Liver (tissue), 9 donors: ENCODE data around the gene MOSPD3. TPM values are rescaled to one million over a fixed set of nuclear protein-coding genes. Genes with fewer than 3 reads are reported as not detected.

Experiments
- DNase-seq: peaks from one replicate; pipeline ENCODE4 v3.0.0-alpha.2; 2017; ENCODE audit warnings: low spot score
- H3K27ac ChIP-seq, 2 donors: one replicate each; pipeline ENCODE4 v1.7.0; 2013; ENCODE audit warnings: inconsistent platforms in 2 of 2, low read length in 2 of 2, control low read depth in 1 of 2, low read depth in 1 of 2, mild to moderate bottlenecking in 1 of 2
- H3K27me3 ChIP-seq, 4 donors: one replicate each; pipeline versions ENCODE4 v1.6.1 to v1.7.0; 2013; ENCODE audit warnings: low read length in 3 of 4, inconsistent platforms in 1 of 4, mild to moderate bottlenecking in 1 of 4, moderate library complexity in 1 of 4; ENCODE audit not compliant: control insufficient read depth in 4 of 4, insufficient read depth in 4 of 4
- H3K36me3 ChIP-seq, 4 donors: one replicate each; pipeline versions ENCODE4 v1.6.1 to v1.7.0; 2013; ENCODE audit warnings: low read length in 3 of 4, mild to moderate bottlenecking in 3 of 4, low read depth in 1 of 4, moderate library complexity in 1 of 4; ENCODE audit not compliant: control insufficient read depth in 4 of 4, insufficient read depth in 3 of 4
- H3K4me1 ChIP-seq, 4 donors: one replicate each; pipeline versions ENCODE4 v1.6.1 to v1.7.0; 2013; ENCODE audit warnings: low read length in 3 of 4, mild to moderate bottlenecking in 3 of 4, moderate library complexity in 1 of 4; ENCODE audit not compliant: control insufficient read depth in 4 of 4, insufficient read depth in 4 of 4
- H3K4me3 ChIP-seq, 3 donors: one replicate each; pipeline versions ENCODE4 v1.6.1 to v1.7.0; 2013; ENCODE audit warnings: low read length in 3 of 3, control low read depth in 1 of 3, low read depth in 1 of 3, mild to moderate bottlenecking in 1 of 3
- H3K9ac ChIP-seq, 2 donors: one replicate each; pipeline ENCODE4 v1.7.0; 2013; ENCODE audit warnings: low read length in 2 of 2, mild to moderate bottlenecking in 2 of 2, moderate library complexity in 2 of 2, control low read depth in 1 of 2, low read depth in 1 of 2
- H3K9me3 ChIP-seq, 4 donors: one replicate each; pipeline versions ENCODE4 v1.6.1 to v1.7.0; 2013; ENCODE audit warnings: low read length in 3 of 4; ENCODE audit not compliant: control insufficient read depth in 4 of 4
- ATF3 ChIP-seq: IDR thresholded peaks from 2 replicates; pipeline ENCODE4 v1.6.1; 2016; ENCODE audit warnings: antibody characterized with exemption
- CTCF ChIP-seq: fragments of 150-350 bp; IDR thresholded peaks from 2 replicates; pipeline ENCODE4 v1.5.1; 2017; ENCODE audit warnings: improper control_type of control experiment, low read depth, low read length; ENCODE audit not compliant: missing input control
- EGR1 ChIP-seq, 2 donors: IDR thresholded peaks; 2 replicates each; pipeline ENCODE4 v1.6.1; 2016 to 2018; ENCODE audit warnings: antibody characterized with exemption in 2 of 2, low read depth in 2 of 2
- FOXA1 ChIP-seq: IDR thresholded peaks from 2 replicates; pipeline ENCODE4 v1.6.1; 2016; ENCODE audit warnings: antibody characterized with exemption
- FOXA2 ChIP-seq: IDR thresholded peaks from 2 replicates; pipeline ENCODE4 v1.6.1; 2016; ENCODE audit warnings: antibody characterized with exemption
- GABPA ChIP-seq, 2 donors: IDR thresholded peaks in 1 of 2; conservative IDR thresholded peaks in 1 of 2; 2 replicates each; pipeline ENCODE4 v1.6.1; 2016; ENCODE audit warnings: antibody characterized with exemption in 2 of 2, mild to moderate bottlenecking in 1 of 2, moderate library complexity in 1 of 2
- HNF4A ChIP-seq, 2 donors: conservative IDR thresholded peaks; 2 replicates each; pipeline ENCODE4 v1.6.1; 2016; ENCODE audit warnings: antibody characterized with exemption in 2 of 2, mild to moderate bottlenecking in 2 of 2
- HNF4G ChIP-seq: IDR thresholded peaks from 2 replicates; pipeline ENCODE4 v1.6.1; 2016; ENCODE audit warnings: antibody characterized with exemption
- JUND ChIP-seq, 2 donors: IDR thresholded peaks; 2 replicates each; pipeline ENCODE4 v1.6.1; 2016; ENCODE audit warnings: antibody characterized with exemption in 2 of 2
- MAX ChIP-seq: IDR thresholded peaks from 2 replicates; pipeline ENCODE4 v1.6.1; 2016; ENCODE audit warnings: antibody characterized with exemption
- NR2F2 ChIP-seq: IDR thresholded peaks from 2 replicates; pipeline ENCODE4 v1.6.1; 2016; ENCODE audit warnings: antibody characterized with exemption
- RAD21 ChIP-seq, 2 donors: IDR thresholded peaks; 2 replicates each; pipeline ENCODE4 v1.6.1; 2016; ENCODE audit warnings: antibody characterized with exemption in 2 of 2, mild to moderate bottlenecking in 2 of 2
- REST ChIP-seq: IDR thresholded peaks from 2 replicates; pipeline ENCODE4 v1.6.1; 2016; ENCODE audit warnings: antibody characterized with exemption, mild to moderate bottlenecking
- RXRA ChIP-seq, 2 donors: IDR thresholded peaks; 2 replicates each; pipeline ENCODE4 v1.6.1; 2017 to 2018; ENCODE audit warnings: antibody characterized with exemption in 2 of 2, mild to moderate bottlenecking in 1 of 2
- SP1 ChIP-seq: IDR thresholded peaks from 2 replicates; pipeline ENCODE4 v1.6.1; 2018; ENCODE audit warnings: antibody characterized with exemption, mild to moderate bottlenecking
- TAF1 ChIP-seq: conservative IDR thresholded peaks from 2 replicates; pipeline ENCODE4 v1.6.1; 2016; ENCODE audit warnings: antibody characterized with exemption, mild to moderate bottlenecking
- YY1 ChIP-seq: IDR thresholded peaks from 2 replicates; pipeline ENCODE4 v1.6.1; 2016; ENCODE audit warnings: antibody characterized with exemption, mild to moderate bottlenecking
- ZBTB33 ChIP-seq: IDR thresholded peaks from 2 replicates; pipeline ENCODE4 v1.6.1; 2016; ENCODE audit warnings: antibody characterized with exemption
- WGBS: extraction: QIAGEN DNeasy Blood & Tissue Kit; methylation state at CpG from one replicate; pipeline ENCODE4 v1.1.7; 2013; 5-methylcytosine and 5-hydroxymethylcytosine counted together
- polyA plus RNA-seq, 2 donors: library from polyadenylated mRNA; stranded (reverse) in 1 of 2; unstranded in 1 of 2; fragments of 200-250 nt in 1 of 2; fragments of >200 nt in 1 of 2; fragmentation: Nextera tagmentation in 1 of 2; extraction: Ambion mirVana in 1 of 2; gene quantifications; one replicate each; pipeline versions ENCODE4 v1.2.1 to v1.2.3, GENCODE V29; 2013 to 2015
- total RNA-seq, 2 donors: library from RNA; depleted of rRNA; stranded (reverse); fragments of >200 nt; gene quantifications; one replicate each; pipeline ENCODE4 v1.2.3, GENCODE V29; 2014
- donor health status: healthy.
- donor health status: healthy.
- donor health status: healthy.
- donor health status: healthy.
- donor health status: healthy.

The MOSPD3 gene
- total and polyA plus RNA-seq, 4 donors: 3.5 to 15.7 (median 8.6) TPM

- WGBS: under 1% methylated on average over 61 of the region's 61 CpGs
- Histone ChIP-seq H3K27ac (peak within 1 kb of the TSS; percentile 97 to 98), H3K27me3 (no peaks in the 10 kb centered on the region), H3K36me3 (peaks cover 7 to 17% (median 10%) of the 10 kb centered on the region in 4 donors), H3K9me3 (no peaks in the 10 kb centered on the region), H3K4me1 (peaks cover 2 to 38% (median 23%) of the 10 kb centered on the region in 4 donors), H3K4me3 (peak within 1 kb of the TSS; percentile 77 to 94 (median 85)), H3K9ac (peak within 1 kb of the TSS; percentile 63 to 76)
- DNase-seq: no peak
- TF ChIP-seq HNF4G (no peak), GABPA (IDR thresholded peaks at IDR 0.05 in 1 of 2, conservative IDR thresholded peaks at IDR 0.05 in 1 of 2) (peak in 1 of 2 donors; percentile 82), FOXA2 (peak; percentile 30), SP1 (no peak), EGR1 (IDR thresholded peaks at IDR 0.05; ENCODE audit: low read depth in 2 of 2) (peak in 1 of 2 donors; percentile 86), TAF1 (peak; percentile 77), CTCF (no peak), YY1 (peak; percentile 84), ZBTB33 (no peak), NR2F2 (peak; percentile 22), MAX (no peak), FOXA1 (peak; percentile 27), REST (peak; percentile 72), JUND (IDR thresholded peaks at IDR 0.05) (peak in 1 of 2 donors; percentile 43), ATF3 (no peak), RAD21 (IDR thresholded peaks at IDR 0.05) (peak in 1 of 2 donors; percentile 15), HNF4A (conservative IDR thresholded peaks at IDR 0.05) (peak in 1 of 2 donors; percentile 7), RXRA (IDR thresholded peaks at IDR 0.05) (no peak)
Measured at GRCh38 chr7:100585511-100586265, 26.7 kb upstream of the MOSPD3 start, which contains the start of gene LRCH4. TSS of gene LRCH4 (minus strand) at chr7:100586129. CDS start at chr7:100586100, 29 bp downstream.
